NCI-H2227 (cell line): ENCODE measurements around the gene ANXA7.

ENCODE experiments used
- DNase-seq: peaks from one replicate; lab custom pipeline; 2025; ENCODE audit not compliant: unreplicated experiment; lab: John Stamatoyannopoulos, UW

Gene ANXA7

DNA sequence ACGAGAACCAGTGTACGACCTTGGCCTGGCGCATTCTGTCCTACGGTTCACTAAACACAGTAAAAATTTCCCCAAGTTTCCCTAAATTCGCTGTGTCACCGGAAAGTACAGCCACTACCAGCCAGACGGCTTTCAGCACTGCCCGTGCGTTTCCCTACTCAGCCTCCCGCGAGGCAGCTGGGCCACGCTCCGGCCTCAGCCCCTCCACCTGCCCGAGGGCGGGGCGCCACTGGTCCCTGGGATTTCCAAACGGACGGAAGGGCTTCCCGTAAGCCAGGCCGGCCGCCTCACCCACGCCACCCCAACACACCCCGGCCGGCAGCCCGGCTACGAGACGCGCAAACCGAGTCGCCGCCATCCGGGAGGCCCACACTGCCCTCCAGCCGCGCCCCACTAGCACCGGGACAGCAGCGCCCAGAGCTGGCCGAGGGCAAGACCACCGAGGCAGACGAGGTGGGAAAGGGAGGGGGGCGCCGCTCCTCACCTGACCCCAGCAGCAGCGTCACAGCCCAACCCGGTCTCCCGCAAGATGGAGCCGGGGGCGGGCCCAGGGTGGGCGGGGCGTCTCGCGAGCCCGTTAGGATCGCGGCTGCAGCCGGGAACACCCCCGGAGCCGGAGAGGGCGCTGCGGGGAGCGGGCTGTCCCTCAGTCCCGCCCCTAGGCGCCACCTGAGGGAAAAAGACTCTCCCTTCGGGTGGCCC, at the start of gene ANXA7:
Gene ANXA7 (minus strand): TSS at position 531 of the 702 bp plus-strand sequence. CDS start 13,202 bp downstream, outside the sequence.
- DNase-seq: peak; percentile 90

DNA sequence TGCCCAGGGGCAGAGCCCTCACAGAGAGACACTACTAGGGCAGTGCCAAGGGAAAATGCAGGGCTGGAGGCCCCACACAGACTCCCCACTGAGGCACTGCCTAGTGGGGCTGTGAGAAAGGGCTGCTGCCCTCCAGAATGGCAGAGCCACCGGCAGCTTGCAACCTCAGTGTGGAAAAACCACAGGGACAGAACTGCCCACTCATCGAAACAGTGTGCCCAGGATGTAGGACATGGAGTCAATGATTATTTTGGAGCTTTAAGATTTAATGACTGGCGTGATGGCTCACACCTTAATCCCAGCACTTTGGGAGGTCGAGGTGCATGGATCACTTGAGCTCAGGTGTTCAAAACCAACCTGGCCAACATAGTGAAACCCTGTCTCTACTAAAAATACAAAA, 47.0 kb upstream of the ANXA7 start:
- no peak for DNase-seq

DNA sequence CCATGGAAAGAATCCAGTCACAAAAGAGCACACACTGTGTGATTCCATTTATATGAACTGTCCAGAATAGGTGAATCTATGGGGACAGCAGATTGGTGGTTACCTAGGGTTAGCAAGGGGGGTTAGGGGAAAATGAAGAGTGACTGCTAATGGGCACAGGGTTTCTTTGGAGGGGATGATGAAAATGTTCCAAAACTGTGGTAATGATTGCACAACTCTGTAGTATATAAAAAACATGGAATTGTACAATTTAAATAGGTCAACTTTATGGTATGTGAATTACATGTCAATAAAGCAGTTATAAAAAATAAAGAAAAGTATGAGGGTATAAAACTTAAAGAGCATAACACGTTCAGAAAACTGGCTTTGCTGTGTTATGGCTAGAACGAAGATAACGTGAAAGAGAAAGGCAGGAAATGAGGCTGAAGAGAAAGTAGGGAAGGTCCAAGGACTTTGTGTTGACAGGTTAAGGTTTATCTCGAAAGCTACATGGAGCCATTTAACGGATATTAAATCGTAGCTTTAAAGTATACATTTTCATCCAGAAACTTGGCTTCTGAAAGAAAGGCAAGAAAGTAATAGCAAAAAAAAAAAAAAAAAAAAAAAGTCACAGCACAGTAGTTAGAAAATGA, 45.9 kb upstream of the ANXA7 start:
- no peak for DNase-seq

DNA sequence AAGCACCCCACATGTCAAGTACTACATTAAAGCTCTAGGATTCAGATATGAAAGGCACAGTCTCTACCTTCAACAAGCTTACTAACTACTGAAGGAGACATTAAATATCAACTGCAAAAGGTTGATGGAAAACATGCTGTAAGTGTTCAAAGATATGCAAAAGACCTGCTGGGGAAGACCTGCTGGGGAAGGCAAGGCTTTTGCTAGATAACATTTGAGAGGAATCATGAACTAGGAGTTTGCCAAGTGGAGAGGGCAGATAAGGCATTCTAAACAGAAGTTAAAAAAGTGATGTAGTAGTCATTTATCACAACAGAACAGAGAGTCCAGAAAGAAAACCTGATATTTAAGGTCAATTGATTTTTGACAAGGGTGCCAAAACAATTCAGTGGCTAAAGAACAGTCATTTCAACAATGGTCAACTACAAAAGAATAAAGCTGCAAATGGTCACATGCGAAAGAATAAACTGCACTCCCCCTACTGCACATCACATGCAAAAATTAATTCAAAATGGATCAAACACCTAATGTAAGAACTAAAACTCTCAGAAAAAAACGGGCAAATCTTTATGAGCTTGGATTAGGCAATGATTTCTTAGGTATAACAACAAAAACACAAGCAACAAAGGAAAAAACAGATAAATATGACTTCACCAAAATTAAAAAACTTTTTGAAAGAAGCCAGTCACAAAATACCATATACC, 42.5 kb upstream of the ANXA7 start:
- DNase-seq: no peak

DNA sequence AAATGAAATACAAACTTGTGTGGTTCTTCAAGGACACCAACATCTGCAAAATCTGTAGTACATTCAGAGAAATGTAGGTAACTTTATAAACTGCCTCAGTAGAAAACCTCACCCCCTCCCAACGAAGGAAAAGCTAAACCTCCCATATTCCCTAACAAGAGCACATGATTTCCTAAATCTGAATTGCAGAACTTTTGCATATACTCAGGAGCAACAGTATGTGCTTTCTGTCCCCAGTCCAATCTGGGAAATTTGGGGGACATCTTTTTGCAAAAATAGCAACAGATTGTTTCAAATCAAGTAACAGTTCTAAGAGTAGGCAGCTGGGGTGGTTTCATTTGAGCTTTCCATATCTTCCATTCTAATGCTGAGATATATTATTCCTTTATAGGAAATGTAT, 35.3 kb upstream of the ANXA7 start:
- DNase-seq: no peak

DNA sequence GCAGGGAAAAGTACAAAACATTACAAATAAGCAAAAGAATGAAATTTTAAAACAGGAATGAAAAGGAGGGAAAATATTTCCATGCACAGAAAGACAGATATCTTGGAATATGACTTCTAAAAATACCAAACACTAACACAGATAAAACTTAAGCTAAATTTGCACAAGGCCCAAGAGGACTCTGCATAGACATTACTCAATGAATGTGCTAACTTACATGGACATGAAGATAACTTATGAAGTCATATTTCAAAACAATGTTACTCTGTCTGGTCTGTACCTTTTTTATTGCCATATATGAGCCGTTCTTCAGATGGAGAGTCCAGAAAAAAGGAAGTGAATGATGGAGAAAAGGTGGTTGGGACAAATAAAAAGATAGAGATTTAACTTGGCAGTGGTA, 34.5 kb upstream of the ANXA7 start:
- DNase-seq: no peak

DNA sequence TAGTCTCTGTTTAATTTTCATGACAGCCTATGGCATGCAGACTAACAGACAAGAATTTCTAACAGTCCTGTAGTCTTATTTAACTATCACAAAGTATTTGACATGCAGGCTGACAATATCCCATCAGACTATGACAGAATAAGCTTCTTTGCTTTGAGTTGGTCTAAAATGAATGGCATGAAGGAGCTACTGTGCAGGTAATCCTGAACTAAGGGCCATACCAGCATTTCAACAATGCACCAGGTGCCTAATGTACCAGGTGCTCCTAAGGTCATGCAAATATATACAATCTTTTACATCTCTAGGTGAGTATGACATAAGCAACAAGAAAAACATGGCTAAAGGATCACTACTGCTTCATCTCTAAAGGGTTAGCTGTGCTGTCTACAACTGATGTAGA, 33.1 kb upstream of the ANXA7 start:
- no peak for DNase-seq

DNA sequence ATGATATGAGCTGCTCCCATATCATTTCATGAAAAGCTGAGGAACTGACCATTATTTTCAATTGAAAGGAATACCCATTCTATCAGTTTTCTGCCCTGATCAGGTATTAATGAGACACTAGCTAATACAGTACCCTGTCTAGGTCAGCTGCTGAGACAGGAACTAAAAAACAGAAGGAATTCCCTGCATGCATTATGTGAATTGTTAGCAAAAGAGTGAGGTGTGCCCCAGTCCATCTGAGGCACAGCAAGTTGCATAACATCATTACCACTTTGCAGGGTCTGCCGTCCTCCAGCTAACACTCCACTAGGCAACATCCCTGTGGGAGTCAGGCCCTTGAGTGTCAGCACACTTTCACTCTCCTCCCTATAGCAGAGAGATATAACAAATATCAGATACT, 30.6 kb upstream of the ANXA7 start:
- no peak for DNase-seq

DNA sequence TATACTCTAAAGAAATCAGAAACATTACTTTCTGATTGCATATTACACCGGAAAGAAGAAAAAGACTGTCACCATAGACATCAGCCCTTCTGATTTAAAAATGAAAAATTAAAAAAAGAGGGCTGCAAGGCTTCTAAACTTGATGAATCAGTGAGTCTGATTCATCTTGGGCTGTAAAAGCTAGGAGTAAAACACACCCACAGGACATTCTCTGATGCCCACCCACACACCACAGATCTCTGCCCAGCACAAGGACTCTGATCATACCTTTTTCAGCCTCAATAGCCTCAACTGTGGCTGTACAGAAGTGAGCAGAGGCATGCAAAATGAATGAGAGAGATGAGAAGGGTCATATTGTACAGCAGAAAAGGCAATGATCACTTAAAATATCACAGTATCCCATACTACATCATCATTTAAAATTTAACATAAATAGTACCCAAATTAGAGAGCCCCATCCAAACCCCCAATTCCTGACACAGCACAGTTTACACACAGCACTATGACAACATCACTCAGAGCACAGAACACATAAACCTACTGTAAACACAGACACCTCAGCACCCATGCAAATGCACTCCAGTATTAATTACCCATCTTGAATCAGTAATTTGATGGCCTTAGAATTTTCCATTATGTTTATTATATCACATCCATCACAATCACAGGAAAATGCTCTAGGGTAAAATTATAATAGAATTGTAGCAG, 25.9 kb upstream of the ANXA7 start:
- DNase-seq: no peak

DNA sequence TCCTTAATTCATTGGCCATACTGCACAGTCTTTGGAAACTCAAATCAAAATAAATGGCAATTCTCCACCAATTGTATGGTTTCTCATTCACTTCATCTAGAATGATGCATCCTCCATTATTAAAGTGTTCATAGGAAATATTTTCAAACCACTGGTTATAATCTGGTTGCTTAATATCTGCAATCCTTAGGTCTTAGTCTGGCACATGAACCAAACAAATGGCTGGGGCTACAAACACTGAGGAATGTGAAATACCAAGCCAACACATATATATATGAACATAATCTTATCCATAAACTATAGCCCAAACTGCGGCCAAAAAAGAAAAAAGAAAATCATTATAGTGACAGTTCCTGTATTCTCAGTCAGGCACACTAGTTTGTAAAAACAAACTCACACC, 25.2 kb upstream of the ANXA7 start:
- no peak for DNase-seq

DNA sequence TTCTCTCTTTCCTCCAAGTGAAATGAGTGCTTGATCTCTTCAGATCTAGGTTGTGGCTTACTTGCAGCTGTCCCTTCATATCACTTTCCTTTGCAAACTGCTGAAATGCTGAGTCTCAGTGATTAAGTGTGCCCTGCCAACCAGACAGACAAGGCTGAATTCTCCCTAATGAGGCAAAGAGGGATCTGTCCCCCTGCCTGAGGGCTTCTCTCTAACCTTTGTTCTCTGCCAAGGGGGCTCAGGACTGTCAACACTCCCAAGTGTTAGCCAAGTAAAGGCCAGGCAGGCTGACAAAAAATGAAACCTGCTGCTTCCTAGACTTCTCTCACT, 19.6 kb upstream of the ANXA7 start, which contains the start of gene MSS51:
Gene MSS51 (minus strand): TSS at position 24 of the 330 bp plus-strand sequence. CDS start 5,277 bp downstream, outside the sequence.
- DNase-seq: no peak

DNA sequence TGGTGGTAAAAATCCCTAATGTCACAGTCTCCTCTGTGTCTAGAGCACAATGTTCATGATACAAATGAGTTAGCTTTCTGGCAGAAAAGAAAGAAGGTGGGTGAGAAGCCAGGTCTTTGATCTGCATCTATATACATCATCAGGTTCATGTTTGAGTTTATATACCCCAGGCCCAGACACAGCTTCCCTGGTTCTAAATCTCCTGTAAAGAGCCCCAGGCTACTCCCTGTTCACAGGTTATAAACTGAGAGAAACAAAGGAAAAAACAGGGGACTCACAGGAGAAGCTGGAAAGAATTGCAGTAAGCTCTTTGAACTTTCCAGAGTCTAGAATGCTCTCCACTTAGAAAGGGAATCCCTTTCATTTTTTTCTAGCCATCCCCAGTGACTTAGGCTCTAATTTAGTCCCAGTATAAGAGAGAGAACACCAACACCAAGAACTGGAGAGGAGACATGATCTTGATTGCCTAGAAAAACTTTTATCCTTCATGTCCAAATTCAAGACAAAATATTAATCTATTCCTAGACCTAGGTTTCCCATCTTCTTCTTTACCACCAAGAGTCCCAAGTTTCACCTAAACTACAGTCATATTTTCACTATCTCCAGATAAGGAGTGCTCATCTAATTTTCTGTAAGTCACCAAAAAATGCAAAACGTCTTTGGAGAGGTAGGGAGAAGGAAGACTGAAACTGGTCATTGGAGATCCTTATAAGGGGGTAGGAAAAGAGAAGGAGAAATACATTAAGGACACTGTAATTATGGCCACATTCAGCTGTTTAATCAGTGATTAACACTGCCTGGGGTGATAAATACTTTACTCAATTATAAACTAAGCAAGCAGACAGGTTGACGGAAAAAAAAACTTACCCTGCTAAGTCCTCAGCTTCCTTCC, 19.0 kb upstream of the ANXA7 start:
- no peak for DNase-seq

DNA sequence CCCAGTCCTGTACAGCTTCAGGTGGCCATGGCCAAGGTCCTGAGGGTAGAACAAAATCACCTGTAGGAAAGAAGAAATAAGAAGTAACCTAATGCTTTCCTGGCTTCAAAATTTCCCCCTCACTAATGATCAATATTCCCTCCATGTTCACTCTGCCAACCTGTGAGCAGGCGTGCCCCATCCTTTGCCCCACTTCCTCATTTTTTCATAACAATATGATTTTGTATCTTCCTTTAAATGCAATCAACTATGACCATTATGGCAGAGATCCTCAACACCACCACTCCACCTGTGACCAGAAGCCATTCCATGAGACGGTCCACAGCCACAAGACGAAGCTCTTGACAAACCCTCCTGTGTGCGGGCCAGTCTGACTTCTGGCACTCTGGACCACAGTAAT, 12.5 kb upstream of the ANXA7 start:
- no peak for DNase-seq

DNA sequence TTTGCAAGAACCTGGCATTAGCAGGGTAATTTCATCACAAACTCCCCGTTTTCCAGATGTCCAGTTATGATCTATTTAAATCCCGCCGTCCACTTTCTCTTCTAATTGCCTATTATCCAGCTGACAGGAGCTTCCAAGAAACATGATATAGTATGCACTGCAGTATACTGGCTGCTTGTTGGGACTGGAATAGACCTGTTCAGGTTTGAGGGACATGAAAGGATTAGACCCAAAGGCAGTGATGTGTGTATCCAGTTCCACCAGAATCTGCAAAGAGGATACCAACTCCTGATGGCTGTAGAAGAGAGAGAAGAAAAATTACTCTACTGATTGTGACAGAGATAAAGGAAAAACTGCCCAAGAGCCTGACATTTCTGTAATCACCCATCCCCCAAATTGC, 10.6 kb upstream of the ANXA7 start:
- DNase-seq: no peak

DNA sequence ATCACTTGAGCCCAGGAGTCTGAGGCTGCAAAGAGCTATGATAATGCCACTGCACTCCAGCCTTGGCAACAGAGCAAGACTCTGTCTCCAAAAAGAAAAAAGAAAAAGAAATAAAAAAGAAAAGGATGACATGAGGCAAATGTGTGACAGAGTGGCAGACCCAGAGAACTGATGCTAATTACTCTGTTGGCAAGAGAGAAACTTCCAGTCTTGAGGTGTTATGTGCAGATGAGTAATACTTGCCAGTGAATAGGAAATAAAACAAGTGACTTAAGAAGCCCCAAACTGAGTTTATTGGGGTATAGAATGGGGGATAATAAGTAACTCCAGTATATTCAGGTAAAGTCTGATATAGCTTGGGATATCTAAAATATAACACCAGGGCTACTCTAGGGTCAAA, 9.5 kb upstream of the ANXA7 start:
- no peak for DNase-seq

DNA sequence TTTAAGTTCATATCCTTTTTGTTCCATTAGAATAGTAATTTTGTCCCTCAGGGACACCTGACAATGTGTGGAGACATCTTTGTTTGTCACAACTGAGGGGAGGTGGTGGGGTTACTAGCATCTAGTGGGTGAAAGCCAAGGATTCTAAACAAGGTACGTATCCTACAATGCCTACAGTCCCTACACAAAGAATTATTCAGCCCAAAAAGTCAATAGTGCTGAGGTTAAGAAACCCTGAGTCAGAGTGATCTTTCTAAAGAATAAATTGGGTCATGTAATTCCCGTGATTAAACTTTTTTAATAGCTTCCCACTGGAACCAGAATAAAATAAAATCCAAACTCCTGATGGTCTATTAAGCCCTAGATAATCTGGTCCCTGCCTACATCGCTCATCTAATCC, 2.7 kb upstream of the ANXA7 start:
- DNase-seq: no peak

DNA sequence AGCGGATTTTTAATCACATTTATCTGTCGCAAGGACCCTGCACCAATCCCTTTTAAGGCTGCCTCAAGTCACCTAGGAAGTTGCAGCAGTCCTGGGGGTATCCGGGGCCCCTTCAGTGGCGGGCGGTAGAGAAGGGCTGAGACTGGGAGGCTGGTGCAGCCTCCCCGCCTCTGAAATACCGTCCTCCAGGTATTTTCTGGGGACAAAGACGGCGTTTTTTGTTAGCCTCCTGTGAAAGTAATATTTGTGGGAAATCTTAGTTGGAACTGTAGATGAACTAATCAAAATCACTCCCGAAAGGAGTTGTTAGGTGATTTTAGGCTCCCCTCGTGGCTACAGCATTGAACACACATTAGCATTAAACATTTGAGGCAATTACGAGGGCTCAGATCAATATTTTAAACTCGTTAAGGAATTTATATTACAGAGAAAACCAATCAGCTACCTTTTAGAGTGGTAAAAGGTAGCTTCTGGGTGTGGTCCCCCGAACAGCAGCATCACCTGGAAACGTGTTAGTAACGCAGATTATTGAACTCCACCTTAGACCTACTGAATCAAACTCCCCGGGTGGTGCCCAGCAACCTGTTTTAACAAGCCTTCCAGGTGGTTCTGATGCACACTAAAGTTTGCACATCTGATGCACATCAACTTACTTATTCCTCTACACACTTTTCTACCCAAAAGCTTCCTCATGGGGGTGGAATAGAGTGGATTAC, 530 bp upstream of the ANXA7 start:
- DNase-seq: no peak

DNA sequence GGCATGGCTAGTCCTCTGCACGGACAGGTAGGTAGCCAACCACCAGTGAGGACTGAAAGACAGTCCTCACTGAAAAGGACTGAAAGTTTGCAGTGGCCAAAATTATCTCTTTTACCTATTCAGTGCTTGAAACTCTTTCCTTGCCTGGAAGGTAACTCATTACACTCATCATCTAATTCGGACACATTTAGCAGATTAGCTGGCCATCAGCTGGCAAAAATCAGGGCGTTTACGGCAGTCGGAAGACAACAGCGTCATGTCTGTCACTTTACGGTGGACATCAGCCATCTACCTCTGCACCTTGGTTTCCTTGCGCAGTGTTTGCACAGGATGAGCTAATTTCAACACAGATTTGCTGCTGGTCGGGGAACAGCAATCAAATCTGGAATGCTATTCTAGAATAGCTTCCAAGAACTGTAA, 740 bp downstream of the ANXA7 start:
- peak; percentile 44 for DNase-seq

DNA sequence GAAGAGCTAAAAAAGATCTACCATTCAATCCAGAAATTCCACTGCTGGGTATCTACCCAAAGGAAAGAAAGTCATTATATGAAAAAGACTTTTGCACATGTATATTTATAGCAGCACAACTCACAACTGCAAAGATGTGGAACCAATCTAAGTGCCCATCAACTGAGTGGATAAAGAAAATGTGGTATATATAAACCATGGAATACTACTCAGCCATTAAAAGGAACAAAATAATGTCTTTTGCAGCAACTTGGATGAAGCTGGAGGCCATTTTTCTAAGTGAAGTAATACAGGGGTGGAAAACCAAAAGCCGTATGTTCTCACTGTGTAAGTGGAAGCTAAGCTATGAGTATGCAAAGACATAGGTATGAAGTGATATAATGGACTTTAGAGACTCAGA, 3.0 kb downstream of the ANXA7 start:
- DNase-seq: no peak

DNA sequence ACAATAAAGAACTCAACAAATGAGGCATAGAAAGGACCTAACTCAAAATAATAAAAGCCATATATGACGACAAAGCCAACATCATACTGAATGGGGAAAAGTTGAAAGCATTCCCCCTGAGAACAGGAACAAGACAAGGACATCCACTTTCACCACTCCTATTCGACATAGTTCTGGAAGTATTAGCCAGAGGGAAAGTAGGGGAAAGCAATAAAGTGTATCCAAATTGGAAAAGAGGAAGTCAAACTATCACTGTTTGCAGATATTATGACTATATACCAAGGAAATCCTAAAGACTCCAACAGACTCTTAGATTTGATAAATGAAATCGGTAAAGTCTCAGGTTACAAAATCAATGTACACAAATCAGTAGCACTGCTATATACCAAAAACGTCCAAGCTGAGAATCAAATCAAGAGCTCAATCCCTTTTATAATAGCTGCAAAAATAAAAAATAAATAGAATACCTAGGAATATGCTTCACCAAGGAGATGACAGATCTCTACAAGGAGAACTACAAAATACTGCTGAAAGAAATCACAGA, 4.8 kb downstream of the ANXA7 start:
- DNase-seq: no peak
